GM12873 (cell line): Measurements from ENCODE around the gene WIZ.

ENCODE experiments used
- TF ChIP-seq, protein P1 (sequence below): IDR thresholded peaks from 2 replicates; pipeline ENCODE4 v1.5.1; 2012; ENCODE audit warnings: low read depth, mild to moderate bottlenecking, moderate library complexity, low read length, control low read depth; ENCODE audit not compliant: insufficient read depth; ENCODE audit errors: missing control alignments

WIZ gene

DNA sequence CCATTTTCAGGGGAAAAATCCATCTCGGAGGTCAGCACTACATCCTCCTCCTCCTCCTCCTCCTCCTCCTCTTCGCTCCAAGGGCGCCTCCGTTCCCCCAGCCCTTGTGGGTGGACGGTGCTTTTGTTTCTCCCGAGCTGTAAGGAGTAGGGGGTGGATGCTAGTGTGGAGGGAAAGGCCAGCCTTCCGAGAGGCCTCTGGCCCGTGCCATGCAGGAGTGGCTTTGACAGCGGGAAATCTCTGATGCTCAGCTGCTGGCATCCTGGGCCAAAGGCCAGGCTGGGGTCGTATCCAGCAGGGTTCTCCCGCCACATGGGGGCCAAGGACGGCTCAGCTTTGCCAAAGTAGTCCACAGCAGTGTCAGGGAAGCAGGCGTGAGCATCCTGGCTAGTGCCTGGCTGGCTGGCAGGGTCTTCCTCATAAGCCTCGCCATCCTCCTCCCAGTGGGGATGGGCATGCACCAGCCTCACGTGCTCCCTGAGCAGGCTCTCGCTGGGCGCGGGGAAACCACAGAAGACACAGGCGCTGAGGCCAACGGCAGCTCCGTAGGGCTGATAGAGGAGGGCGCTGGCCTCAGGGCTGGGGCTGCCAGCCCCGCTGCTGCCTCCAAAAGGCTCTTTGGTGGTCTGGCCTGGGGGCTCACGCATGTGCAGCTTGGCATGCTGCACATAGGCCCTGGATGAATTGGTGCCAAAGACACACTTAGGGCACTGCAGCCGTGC lies 10.5 kb downstream of the WIZ start:
- TF ChIP-seq, protein P1, sequence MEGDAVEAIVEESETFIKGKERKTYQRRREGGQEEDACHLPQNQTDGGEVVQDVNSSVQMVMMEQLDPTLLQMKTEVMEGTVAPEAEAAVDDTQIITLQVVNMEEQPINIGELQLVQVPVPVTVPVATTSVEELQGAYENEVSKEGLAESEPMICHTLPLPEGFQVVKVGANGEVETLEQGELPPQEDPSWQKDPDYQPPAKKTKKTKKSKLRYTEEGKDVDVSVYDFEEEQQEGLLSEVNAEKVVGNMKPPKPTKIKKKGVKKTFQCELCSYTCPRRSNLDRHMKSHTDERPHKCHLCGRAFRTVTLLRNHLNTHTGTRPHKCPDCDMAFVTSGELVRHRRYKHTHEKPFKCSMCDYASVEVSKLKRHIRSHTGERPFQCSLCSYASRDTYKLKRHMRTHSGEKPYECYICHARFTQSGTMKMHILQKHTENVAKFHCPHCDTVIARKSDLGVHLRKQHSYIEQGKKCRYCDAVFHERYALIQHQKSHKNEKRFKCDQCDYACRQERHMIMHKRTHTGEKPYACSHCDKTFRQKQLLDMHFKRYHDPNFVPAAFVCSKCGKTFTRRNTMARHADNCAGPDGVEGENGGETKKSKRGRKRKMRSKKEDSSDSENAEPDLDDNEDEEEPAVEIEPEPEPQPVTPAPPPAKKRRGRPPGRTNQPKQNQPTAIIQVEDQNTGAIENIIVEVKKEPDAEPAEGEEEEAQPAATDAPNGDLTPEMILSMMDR = no peak

DNA sequence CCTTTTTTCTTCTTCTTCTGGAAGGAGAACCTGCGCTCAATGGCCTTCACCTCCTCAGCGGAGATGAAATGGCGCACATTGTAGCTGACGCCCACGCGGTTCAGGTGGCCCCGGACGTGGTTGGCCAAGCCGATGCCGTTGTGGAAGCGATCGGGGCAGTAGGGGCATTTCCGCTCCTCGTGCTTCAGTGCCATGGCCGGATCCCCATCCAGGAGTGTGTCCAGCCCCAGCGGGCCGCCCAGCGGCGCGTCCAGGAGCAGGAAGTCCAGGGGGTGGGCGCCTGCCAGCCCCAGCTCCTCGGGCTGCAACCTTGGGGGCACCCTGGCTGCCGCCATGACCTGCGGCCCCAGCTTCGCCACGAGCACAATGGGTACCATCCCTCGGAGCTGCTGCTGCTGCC lies 11.2 kb downstream of the WIZ start:
- TF ChIP-seq, protein P1 = no peak

DNA sequence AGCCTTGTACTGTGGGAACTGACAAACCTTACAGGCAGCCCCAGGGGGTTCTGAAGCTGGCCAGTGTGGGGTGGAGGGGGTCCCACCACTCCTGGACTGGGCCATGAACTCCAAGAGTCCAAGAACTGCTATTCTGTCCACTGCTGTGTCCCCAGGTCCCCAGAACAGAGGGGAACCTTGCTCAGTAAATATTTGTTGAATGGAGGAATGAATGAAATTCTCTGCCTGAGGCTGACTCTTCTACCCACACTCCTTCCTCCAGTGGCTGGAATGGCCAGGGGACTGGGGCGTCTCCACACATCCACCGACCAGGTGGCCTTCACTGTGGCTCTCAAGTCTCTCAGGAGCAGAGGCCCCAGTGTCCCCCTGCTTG lies 11.6 kb downstream of the WIZ start:
- TF ChIP-seq, protein P1 = no peak

DNA sequence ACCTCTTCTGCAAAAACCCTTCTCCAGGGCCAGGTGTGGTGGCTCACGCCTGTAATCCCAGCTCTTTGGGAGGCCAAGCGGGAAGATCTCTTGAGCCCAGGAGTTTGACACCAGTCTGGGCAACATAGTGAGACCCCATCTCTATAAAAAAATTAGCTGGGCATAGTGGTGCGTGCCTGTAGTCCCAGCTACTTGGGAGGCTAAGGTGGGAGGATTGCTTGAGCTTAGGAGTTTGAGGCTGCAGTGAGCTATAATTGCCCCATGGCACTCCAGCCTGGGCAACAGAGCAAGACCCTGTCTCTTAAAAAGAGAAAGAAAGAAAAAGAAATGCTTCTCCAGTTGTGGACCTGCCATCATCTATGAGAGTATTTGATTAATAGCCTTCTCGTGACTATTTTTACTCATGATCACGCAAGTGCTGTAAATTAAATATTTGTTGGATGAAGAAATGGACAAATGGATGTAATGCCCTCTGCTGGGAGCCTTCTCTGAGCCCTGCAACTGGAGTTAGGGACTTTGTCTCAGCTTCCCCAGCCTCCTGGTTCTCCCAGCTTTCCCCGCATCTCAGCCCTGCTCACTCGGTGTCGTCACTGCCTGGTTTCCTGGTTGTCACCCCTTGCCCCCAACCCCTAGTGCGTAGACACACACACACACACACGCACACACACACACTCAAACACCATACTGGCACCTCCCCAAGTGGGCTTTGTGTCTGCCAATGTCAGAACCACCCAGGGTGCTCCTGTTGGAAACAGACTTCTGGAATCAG lies 12.2 kb downstream of the WIZ start:
- TF ChIP-seq, protein P1 = no peak

DNA sequence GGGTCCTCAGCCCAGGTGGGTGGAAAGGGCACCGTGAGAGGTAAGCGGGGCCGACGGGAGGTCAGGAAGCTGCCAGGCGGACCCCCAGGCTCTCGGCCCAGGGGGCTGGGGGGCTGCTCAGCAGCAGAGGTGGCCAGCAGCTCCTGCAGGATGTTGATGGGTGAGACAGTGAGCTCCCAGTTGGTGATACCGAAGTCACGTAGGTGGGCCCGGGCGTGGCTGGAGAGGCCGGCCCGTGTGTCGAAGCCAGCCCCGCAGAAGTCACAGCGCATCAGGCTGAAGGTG lies 13.0 kb downstream of the WIZ start:
- TF ChIP-seq, protein P1 = no peak

DNA sequence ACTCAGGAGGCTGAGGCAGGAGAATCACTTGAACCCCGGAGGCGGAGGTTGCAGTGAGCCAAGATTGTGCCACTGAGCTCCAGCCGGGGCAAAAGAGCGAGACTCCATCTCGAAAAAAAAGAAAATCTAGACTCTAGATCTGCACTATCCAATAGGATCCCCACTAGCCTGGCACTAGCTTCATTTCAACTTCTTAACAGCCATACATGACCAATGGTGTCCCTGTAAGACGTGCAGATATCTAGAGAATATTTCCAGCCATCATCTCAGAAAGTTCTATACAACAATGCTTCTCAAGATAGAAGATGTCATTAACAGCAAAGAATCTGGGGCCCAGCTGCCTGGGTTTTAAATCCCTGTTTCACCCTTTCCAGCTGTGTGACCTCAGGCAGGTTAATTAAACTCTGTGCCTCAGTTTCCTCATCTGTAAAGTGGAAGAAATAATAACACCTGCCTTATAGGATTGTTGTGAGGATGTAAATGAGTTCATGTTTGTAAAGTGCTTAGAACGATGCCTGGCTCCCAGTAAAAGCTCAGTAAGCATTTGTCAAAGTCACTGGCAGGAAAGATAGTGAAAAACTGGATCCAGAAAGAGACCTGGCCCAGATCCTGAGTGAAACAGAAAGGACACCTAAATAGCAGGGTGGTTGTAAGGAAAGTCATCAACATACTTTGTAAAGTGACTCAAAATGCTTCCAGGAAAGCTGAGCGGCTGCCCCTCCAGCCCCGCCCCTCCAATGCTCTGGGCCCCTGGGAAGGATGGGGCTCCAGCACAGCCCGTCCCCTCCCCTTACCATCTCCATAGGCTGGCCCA lies 13.5 kb downstream of the WIZ start:
- TF ChIP-seq, protein P1 = no peak

DNA sequence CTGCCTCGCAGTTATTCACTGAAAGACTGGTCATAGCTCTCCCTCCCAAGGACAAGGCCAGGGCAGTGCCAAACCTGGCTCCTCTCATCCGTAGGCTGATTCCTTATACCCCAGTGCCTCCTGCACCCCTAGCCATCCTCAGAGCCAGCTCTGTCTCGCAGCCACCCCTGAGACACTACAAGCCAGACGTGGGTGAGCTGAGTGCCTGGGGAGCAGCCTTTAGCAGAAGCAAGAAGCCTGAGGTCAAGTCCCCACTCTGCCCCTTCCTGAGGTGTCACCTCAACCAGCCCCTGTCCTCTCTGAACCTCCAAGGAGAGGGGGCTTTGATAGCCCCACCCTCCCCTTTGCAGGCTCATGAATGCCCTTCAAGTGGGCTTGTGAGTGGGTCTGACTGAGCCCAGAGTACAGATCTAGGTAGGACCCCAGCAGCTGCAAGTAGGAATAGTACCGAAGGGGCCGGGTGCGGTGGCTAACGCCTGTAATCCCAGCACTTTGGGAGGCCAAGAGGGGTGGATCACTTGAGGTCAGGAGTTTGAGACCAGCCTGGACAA lies 16.2 kb downstream of the WIZ start:
- TF ChIP-seq, protein P1 = no peak
